K562 (cell line): ENCODE measurements around the gene SLC10A1. TPM values are rescaled to one million over a fixed set of nuclear protein-coding genes. Genes with fewer than 3 reads are reported as not detected.

ENCODE experiments used
- ATAC-seq: fragments of 200-7000 bp; cut with Tn5 transposase; 3 replicates; pipeline ENCODE4 v1.9.1; 2020; ENCODE audit warnings: moderate library complexity
- BruUV-seq: library from RNA; stranded (reverse); fragments of 400-500 nt; replicated peaks from 2 replicates; lab custom pipeline; 2021; lab: Mats Ljungman, UMichigan
- CTCF ChIA-PET: fragments of 300-600 bp; formaldehyde crosslinking; extraction: SDS; loops from one replicate; lab custom pipeline; 2021; ENCODE audit warnings: low intra/inter-chr PET ratio; lab: Yijun Ruan, JAX
- POLR2A ChIA-PET: fragments of 300-600, 350-650 bp; sonication (Branson Sonifier 250); formaldehyde crosslinking; extraction: SDS; loops from one replicate; lab custom pipeline; 2021; ENCODE audit warnings: antibody characterized with exemption, inconsistent platforms; lab: Yijun Ruan, JAX
- DNase-seq, 4 experiments: peaks; one replicate each; pipeline versions ENCODE4 v3.0.0 to v3.0.0-alpha.2; 2011 to 2018; ENCODE audit warnings: low spot score in 3 of 4, mixed read lengths in 3 of 4; ENCODE audit errors: extremely low read depth in 1 of 4
- FAIRE-seq: peaks from 2 replicates; lab custom pipeline; 2011; peaks lifted over from hg19 to GRCh38; lab: Jason Lieb, UNC
- H2AFZ ChIP-seq: 2 replicates; pipeline ENCODE4 v1.6.0; 2011; ENCODE audit warnings: low read depth, low read length, control low read depth, inconsistent platforms
- H3K27ac ChIP-seq: fragments of 200-600 bp; 3 replicates; pipeline ENCODE4 v1.8.0; 2011; ENCODE audit warnings: low read depth, mild to moderate bottlenecking, control low read depth, inconsistent platforms, low read length, moderate library complexity, mixed read lengths; ENCODE audit errors: extremely low read depth
- H3K27me3 ChIP-seq, 2 experiments: fragments of 300-600 bp in 1 of 2; 2 replicates in 1 of 2; 3 replicates in 1 of 2; pipeline versions ENCODE4 v1.6.0 to v1.8.0; 2011; ENCODE audit warnings: inconsistent platforms in 2 of 2, low read length in 2 of 2, mild to moderate bottlenecking in 1 of 2, mixed read lengths in 1 of 2, moderate library complexity in 1 of 2; ENCODE audit not compliant: control insufficient read depth in 2 of 2, insufficient read depth in 2 of 2
- H3K36me3 ChIP-seq: fragments of 300-600 bp; 3 replicates; pipeline ENCODE4 v1.8.0; 2011; ENCODE audit warnings: mild to moderate bottlenecking, low read length, inconsistent platforms; ENCODE audit not compliant: control insufficient read depth, insufficient read depth
- H3K4me1 ChIP-seq, 2 experiments: fragments of 200-600 bp in 1 of 2; replicated peaks in 1 of 2; 2 replicates in 1 of 2; 3 replicates in 1 of 2; pipeline versions ENCODE4 v1.5.1 to v1.8.0; 2011; ENCODE audit warnings: inconsistent platforms in 2 of 2, low read length in 2 of 2, mild to moderate bottlenecking in 1 of 2, mixed read lengths in 1 of 2, moderate library complexity in 1 of 2; ENCODE audit not compliant: control insufficient read depth in 2 of 2, insufficient read depth in 2 of 2
- H3K4me2 ChIP-seq: 2 replicates; pipeline ENCODE4 v1.6.1; 2011; ENCODE audit warnings: low read length, control low read depth, inconsistent platforms, mixed read lengths; ENCODE audit not compliant: insufficient read depth
- H3K4me3 ChIP-seq: fragments of 200-600 bp; sonication (generic), shearing (Covaris generic); 2 replicates; pipeline ENCODE4 v1.5.1; 2016; ENCODE audit warnings: control low read depth, inconsistent platforms
- H3K79me2 ChIP-seq: fragments of 200-600 bp; 3 replicates; pipeline ENCODE4 v1.8.0; 2011; ENCODE audit warnings: low read length, inconsistent platforms; ENCODE audit not compliant: control insufficient read depth, insufficient read depth
- H3K9ac ChIP-seq, 2 experiments: 2 replicates each; pipeline versions ENCODE4 v1.6.0 to v1.6.1; 2011; ENCODE audit warnings: low read depth in 2 of 2, low read length in 2 of 2, control low read depth in 1 of 2, inconsistent platforms in 1 of 2, mild to moderate bottlenecking in 1 of 2, mixed read lengths in 1 of 2; ENCODE audit not compliant: insufficient read depth in 1 of 2
- H3K9me1 ChIP-seq: one replicate; pipeline ENCODE4 v1.6.0; 2011; ENCODE audit warnings: inconsistent platforms, mild to moderate bottlenecking, low read length, moderate library complexity; ENCODE audit not compliant: control insufficient read depth, insufficient read depth
- H3K9me3 ChIP-seq: replicated peaks from 2 replicates; pipeline ENCODE4 v1.5.1; 2011; ENCODE audit warnings: low read depth, low read length, inconsistent platforms; ENCODE audit not compliant: control insufficient read depth, insufficient read depth
- H4K20me1 ChIP-seq: replicated peaks from 2 replicates; pipeline ENCODE4 v1.6.1; 2011; ENCODE audit warnings: low read length, inconsistent platforms, mixed read lengths; ENCODE audit not compliant: control insufficient read depth, insufficient read depth
- CBX3 ChIP-seq, 2 experiments: IDR thresholded peaks; 1 replicate in 1 of 2; 2 replicates in 1 of 2; pipeline ENCODE4 v1.6.1; 2012; ENCODE audit warnings: inconsistent platforms in 2 of 2, low read length in 2 of 2, borderline replicate concordance in 1 of 2, control low read depth in 1 of 2
- KAT8 ChIP-seq: fragments of 450-650 bp; IDR thresholded peaks from 2 replicates; pipeline ENCODE4 v1.6.1; 2016; ENCODE audit warnings: low read depth, mild to moderate bottlenecking
- NCOA4 ChIP-seq: fragments of 450-650 bp; IDR thresholded peaks from 2 replicates; pipeline ENCODE4 v1.6.1; 2018; ENCODE audit warnings: mild to moderate bottlenecking; ENCODE audit not compliant: partially characterized antibody
- XRCC5 ChIP-seq: fragments of 200-400 bp; formaldehyde crosslinking; IDR thresholded peaks from 2 replicates; pipeline ENCODE4 v1.6.1; 2017; ENCODE audit warnings: low read depth, mild to moderate bottlenecking, low read length
- ZNF217 ChIP-seq: sonication (generic); formaldehyde crosslinking; IDR thresholded peaks from 2 replicates; pipeline ENCODE4 v1.8.0; 2022; ENCODE audit warnings: mild to moderate bottlenecking, missing genetic modification reagents
- ZNF507 ChIP-seq: conservative IDR thresholded peaks from 2 replicates; pipeline ENCODE4 v1.6.1; 2017; ENCODE audit warnings: missing genetic modification characterization, missing compliant biosample characterization
- WGBS: fragments of 100-300 bp; shearing (Covaris generic); methylation state at CpG from one replicate; pipeline ENCODE4 v1.1.6; 2016; ENCODE audit warnings: low coverage, mixed read lengths; ENCODE audit not compliant: insufficient coverage; ENCODE audit errors: missing lambda C conversion rate; 5-methylcytosine and 5-hydroxymethylcytosine counted together
- in situ Hi-C: fragments of 300-500 bp; cut with MboI; formaldehyde crosslinking; loops from 4 replicates; pipeline ENCODE4 v1.15.0; 2018; ENCODE audit warnings: inconsistent platforms, mixed read lengths
- intact Hi-C: fragments of 100-400 bp; cut with micrococcal nuclease; formaldehyde crosslinking; loops from 2 replicates; pipeline ENCODE4 v1.14.2; 2022
- polyA plus RNA-seq, 8 experiments: library from polyadenylated mRNA; depleted of rRNA in 4 of 8; stranded (reverse) in 5 of 8; unstranded in 3 of 8; fragments of >200 nt; fragmentation: Nextera tagmentation in 2 of 8; fragmentation: Illumina TruSeq in 1 of 8; extraction: Ambion mirVana in 2 of 8; extraction: Trizol in 1 of 8; gene quantifications; 2 replicates each; pipeline versions ENCODE4 v1.2.1 to v1.2.3, GENCODE V29; 2011 to 2014; ENCODE audit warnings: inconsistent platforms in 1 of 8, missing spikeins in 1 of 8
- total RNA-seq, 7 experiments: library from RNA; depleted of rRNA in 6 of 7; stranded (reverse); fragments of >200 nt in 6 of 7; fragmentation: Illumina TruSeq in 2 of 7; extraction: Trizol in 2 of 7; gene quantifications; 2 replicates each; pipeline versions ENCODE4 v1.2.1 to v1.2.3, GENCODE V29; 2011 to 2021; ENCODE audit warnings: low replicate concordance in 1 of 7
- TF ChIP-seq, protein P1 (sequence below): IDR thresholded peaks from 2 replicates; pipeline ENCODE4 v1.6.1; 2014; ENCODE audit warnings: antibody characterized with exemption
- TF ChIP-seq, protein P2 (sequence below): fragments of 200-800 bp; sonication (Bioruptor generic); IDR thresholded peaks from 2 replicates; pipeline ENCODE4 v1.6.1; 2017; ENCODE audit warnings: missing genetic modification characterization, missing compliant biosample characterization
- TF ChIP-seq, protein P3 (sequence below): fragments of 250-450 bp; sonication (Bioruptor Pico); IDR thresholded peaks from 2 replicates; pipeline ENCODE4 v1.8.0; 2021; ENCODE audit warnings: moderate library complexity, mild to moderate bottlenecking, inconsistent platforms

Gene SLC10A1
- total and polyA plus RNA-seq, 9 of the 15 experiments (the other 6 are each of a cell fraction or from before 2014, with no cell fraction given) = not detected

DNA sequence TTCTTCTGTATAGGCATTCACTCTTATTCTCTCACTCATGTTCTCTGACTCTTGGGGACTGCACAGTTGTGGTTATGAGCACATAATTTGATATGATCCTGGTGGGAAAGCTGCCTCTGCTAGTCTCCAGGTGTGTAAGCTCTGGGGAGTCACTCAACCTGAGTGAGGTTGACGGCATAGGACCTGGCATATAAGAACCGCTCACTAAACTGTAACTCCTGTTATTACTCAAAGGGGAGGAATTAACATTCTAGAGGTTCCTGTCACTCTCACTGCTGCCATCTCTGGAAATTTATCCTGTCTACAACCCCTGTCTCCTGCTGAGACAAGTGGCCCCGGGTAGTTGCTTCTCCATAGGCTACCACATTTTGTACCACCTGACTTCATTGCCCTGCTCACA lies 16.1 kb downstream of the SLC10A1 start:
- in situ Hi-C loops = no loop called here
- Histone ChIP-seq H2AFZ (no peak overlapping the region), H3K36me3 (peaks cover 32% of the 10 kb centered on the region; the same call in 2 of the 3 replicates), H3K9ac (no peak overlapping the region), H3K79me2 (no peaks in the 10 kb centered on the region), H3K4me2 (no peak overlapping the region), H3K4me1 (no peaks in the 10 kb centered on the region), H4K20me1 (no peaks in the 10 kb centered on the region), H3K9me3 (no peaks in the 10 kb centered on the region), H3K4me3 (no peak overlapping the region), H3K27me3 (no peaks in the 10 kb centered on the region), H3K27ac (no peak overlapping the region), H3K9me1 (no peaks in the 10 kb centered on the region)
- intact Hi-C loops = no loop called here
- FAIRE-seq (no peak), ATAC-seq (no peak), DNase-seq (no peak)
- no peak for TF ChIP-seq XRCC5
- TF ChIP-seq NCOA4 = no peak
- no peak for TF ChIP-seq ZNF217
- TF ChIP-seq ZNF507 (tag) = no peak
- TF ChIP-seq, protein P1, sequence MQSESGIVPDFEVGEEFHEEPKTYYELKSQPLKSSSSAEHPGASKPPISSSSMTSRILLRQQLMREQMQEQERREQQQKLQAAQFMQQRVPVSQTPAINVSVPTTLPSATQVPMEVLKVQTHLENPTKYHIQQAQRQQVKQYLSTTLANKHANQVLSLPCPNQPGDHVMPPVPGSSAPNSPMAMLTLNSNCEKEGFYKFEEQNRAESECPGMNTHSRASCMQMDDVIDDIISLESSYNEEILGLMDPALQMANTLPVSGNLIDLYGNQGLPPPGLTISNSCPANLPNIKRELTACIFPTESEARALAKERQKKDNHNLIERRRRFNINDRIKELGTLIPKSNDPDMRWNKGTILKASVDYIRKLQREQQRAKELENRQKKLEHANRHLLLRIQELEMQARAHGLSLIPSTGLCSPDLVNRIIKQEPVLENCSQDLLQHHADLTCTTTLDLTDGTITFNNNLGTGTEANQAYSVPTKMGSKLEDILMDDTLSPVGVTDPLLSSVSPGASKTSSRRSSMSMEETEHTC = no peak
- TF ChIP-seq CBX3 (IDR thresholded peaks at IDR 0.05; ENCODE audit: borderline replicate concordance in 1 of 2, low read length in 2 of 2) = no peak
- TF ChIP-seq, protein P2, sequence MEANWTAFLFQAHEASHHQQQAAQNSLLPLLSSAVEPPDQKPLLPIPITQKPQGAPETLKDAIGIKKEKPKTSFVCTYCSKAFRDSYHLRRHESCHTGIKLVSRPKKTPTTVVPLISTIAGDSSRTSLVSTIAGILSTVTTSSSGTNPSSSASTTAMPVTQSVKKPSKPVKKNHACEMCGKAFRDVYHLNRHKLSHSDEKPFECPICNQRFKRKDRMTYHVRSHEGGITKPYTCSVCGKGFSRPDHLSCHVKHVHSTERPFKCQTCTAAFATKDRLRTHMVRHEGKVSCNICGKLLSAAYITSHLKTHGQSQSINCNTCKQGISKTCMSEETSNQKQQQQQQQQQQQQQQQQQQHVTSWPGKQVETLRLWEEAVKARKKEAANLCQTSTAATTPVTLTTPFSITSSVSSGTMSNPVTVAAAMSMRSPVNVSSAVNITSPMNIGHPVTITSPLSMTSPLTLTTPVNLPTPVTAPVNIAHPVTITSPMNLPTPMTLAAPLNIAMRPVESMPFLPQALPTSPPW (CRISPR knock-in tag) = no peak
- TF ChIP-seq KAT8 = no peak
- TF ChIP-seq, protein P3, sequence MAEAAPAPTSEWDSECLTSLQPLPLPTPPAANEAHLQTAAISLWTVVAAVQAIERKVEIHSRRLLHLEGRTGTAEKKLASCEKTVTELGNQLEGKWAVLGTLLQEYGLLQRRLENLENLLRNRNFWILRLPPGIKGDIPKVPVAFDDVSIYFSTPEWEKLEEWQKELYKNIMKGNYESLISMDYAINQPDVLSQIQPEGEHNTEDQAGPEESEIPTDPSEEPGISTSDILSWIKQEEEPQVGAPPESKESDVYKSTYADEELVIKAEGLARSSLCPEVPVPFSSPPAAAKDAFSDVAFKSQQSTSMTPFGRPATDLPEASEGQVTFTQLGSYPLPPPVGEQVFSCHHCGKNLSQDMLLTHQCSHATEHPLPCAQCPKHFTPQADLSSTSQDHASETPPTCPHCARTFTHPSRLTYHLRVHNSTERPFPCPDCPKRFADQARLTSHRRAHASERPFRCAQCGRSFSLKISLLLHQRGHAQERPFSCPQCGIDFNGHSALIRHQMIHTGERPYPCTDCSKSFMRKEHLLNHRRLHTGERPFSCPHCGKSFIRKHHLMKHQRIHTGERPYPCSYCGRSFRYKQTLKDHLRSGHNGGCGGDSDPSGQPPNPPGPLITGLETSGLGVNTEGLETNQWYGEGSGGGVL = no peak
- BruUV-seq = no TSS peak
- ChIA-PET POLR2A (interaction anchor here (2.4 kb wide), 1 partner anchor 14 kb away, joined by 7 read pairs; the partner anchor contains the start of gene SRSF5), CTCF (no interaction called here)
- WGBS = 73% methylated on average over 3 of the region's 3 CpGs
